DND-41 (cell line): ENCODE measurements around the gene ELL2.

Experiments
- ATAC-seq: fragments of 200-7000 bp; cut with Tn5 transposase; 3 replicates; pipeline ENCODE4 v1.9.1; 2021; ENCODE audit warnings: low read depth; ENCODE audit not compliant: insufficient read depth
- DNase-seq: peaks from one replicate; pipeline ENCODE4 v3.0.0-alpha.2; 2020
- H2AFZ ChIP-seq: 2 replicates; pipeline ENCODE4 v1.6.0; 2012; ENCODE audit warnings: low read depth, low read length
- H3K27ac ChIP-seq: 2 replicates; pipeline ENCODE4 v1.5.1; 2012; ENCODE audit warnings: low read length, inconsistent platforms
- H3K27me3 ChIP-seq: fragments of 200-600 bp; sonication (generic); 2 replicates; pipeline ENCODE4 v1.6.0; 2012; ENCODE audit warnings: low read length, mild to moderate bottlenecking, inconsistent platforms; ENCODE audit not compliant: insufficient read depth, poor library complexity
- H3K36me3 ChIP-seq: 2 replicates; pipeline ENCODE4 v1.5.1; 2012; ENCODE audit warnings: low read length, inconsistent platforms; ENCODE audit not compliant: insufficient read depth
- H3K4me1 ChIP-seq: 2 replicates; pipeline ENCODE4 v1.5.1; 2012; ENCODE audit warnings: mild to moderate bottlenecking, low read length; ENCODE audit not compliant: insufficient read depth
- H3K4me2 ChIP-seq: 2 replicates; pipeline ENCODE4 v1.6.0; 2012; ENCODE audit warnings: mild to moderate bottlenecking, moderate library complexity, low read length, inconsistent platforms; ENCODE audit not compliant: insufficient read depth
- H3K4me3 ChIP-seq, 2 experiments: fragments of 200-600 bp in 1 of 2; shearing (Covaris generic) in 1 of 2; 2 replicates each; pipeline ENCODE4 v1.5.1; 2012 to 2016; ENCODE audit warnings: inconsistent platforms in 2 of 2, low read length in 2 of 2, mild to moderate bottlenecking in 2 of 2, low read depth in 1 of 2, moderate library complexity in 1 of 2
- H3K79me2 ChIP-seq: 2 replicates; pipeline ENCODE4 v1.6.0; 2012; ENCODE audit warnings: low read length, inconsistent platforms; ENCODE audit not compliant: insufficient read depth
- H3K9ac ChIP-seq: 2 replicates; pipeline ENCODE4 v1.6.0; 2012; ENCODE audit warnings: low read depth, mild to moderate bottlenecking, inconsistent platforms, low read length, moderate library complexity
- H3K9me3 ChIP-seq: 2 replicates; pipeline ENCODE4 v1.5.1; 2012; ENCODE audit warnings: low read length, moderate library complexity, mild to moderate bottlenecking, inconsistent platforms; ENCODE audit not compliant: insufficient read depth, severe bottlenecking
- H4K20me1 ChIP-seq: 2 replicates; pipeline ENCODE4 v1.6.0; 2012; ENCODE audit warnings: low read length; ENCODE audit not compliant: insufficient read depth
- EZH2 ChIP-seq: IDR thresholded peaks from 3 replicates; pipeline ENCODE4 v1.6.1; 2012; ENCODE audit warnings: borderline replicate concordance, low read depth, mild to moderate bottlenecking, moderate library complexity, low read length, inconsistent platforms; ENCODE audit not compliant: severe bottlenecking
- TF ChIP-seq, protein P1 (sequence below): IDR thresholded peaks from 2 replicates; pipeline ENCODE4 v1.5.1; 2012; ENCODE audit warnings: borderline replicate concordance, low read length, moderate library complexity, mild to moderate bottlenecking; ENCODE audit not compliant: poor library complexity, severe bottlenecking; ENCODE audit errors: extremely low read depth

Gene ELL2

DNA sequence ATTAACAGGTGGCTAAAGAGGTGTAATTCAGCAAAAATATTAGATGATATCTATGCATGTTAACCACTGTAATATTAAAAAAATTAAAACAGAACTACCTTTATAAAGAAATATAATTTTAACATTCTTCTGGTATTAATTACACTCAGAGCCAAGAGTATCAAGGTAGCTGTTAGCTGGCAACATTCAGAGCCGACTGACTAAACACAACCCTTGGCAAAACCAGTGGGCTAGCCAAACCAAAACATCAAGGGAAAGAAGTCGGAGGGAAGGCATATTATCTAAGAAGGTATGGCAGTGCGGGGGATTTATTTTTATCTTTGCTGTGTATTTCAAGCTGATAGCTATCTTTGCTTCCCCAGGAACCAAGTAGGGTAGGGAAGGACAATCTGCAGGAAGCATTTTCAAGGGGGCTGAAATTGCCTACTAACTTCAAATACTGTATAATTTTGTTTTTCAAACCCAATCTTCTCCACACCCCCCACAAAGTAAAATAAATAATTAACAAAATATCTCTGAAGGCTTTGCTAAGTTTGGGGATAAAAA is 24.0 kb downstream of the ELL2 start:
- H3K4me1 ChIP-seq, result peaks cover 20% of the 10 kb centered on the region
- no peaks in the 10 kb centered on the region for H3K27me3 ChIP-seq
- no peak overlapping the region for H3K4me3 ChIP-seq

DNA sequence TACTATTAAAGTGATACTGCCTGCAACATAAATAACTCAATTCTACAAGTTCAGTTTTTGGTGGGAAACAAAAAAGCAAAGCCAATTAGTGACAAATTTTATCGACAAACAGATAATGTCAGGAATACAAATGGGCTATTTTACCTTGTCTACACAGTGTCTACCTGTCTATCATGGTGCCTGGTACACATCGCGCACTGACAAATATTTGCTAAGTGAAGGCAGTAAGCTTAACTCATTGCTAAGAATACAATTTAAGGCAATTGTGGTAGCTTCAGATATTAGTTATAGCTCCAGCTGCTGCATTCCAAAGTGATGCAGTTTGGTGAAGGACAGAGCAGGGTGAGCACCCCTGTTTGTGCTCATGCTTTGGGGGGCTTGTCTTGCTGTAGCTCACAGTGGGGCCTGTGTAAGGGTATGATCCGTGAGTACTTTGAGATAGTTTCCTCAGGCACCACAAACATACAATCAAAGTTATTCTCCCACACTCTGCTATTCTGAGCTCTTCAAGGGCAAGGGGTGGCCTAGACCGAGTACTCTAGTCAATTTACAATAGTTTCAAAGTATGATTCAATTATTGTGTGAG is 24.7 kb downstream of the ELL2 start:
- H3K36me3 ChIP-seq, result no peaks in the 10 kb centered on the region
- ATAC-seq (no peak), DNase-seq (no peak)
- no peaks in the 10 kb centered on the region for H3K79me2 ChIP-seq
- H3K27me3 ChIP-seq, result no peaks in the 10 kb centered on the region
- H3K4me3 ChIP-seq, result no peak overlapping the region
- no peak overlapping the region for H2AFZ ChIP-seq
- no peak overlapping the region for H3K9ac ChIP-seq
- H3K4me1 ChIP-seq, result peaks cover 20% of the 10 kb centered on the region
- H4K20me1 ChIP-seq, result no peaks in the 10 kb centered on the region
- no peak overlapping the region for H3K4me2 ChIP-seq
- H3K9me3 ChIP-seq, result no peaks in the 10 kb centered on the region
- TF ChIP-seq, protein P1, sequence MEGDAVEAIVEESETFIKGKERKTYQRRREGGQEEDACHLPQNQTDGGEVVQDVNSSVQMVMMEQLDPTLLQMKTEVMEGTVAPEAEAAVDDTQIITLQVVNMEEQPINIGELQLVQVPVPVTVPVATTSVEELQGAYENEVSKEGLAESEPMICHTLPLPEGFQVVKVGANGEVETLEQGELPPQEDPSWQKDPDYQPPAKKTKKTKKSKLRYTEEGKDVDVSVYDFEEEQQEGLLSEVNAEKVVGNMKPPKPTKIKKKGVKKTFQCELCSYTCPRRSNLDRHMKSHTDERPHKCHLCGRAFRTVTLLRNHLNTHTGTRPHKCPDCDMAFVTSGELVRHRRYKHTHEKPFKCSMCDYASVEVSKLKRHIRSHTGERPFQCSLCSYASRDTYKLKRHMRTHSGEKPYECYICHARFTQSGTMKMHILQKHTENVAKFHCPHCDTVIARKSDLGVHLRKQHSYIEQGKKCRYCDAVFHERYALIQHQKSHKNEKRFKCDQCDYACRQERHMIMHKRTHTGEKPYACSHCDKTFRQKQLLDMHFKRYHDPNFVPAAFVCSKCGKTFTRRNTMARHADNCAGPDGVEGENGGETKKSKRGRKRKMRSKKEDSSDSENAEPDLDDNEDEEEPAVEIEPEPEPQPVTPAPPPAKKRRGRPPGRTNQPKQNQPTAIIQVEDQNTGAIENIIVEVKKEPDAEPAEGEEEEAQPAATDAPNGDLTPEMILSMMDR, result no peak
- no peak for TF ChIP-seq EZH2
- H3K27ac ChIP-seq, result no peak overlapping the region

More for the DNA sequence above, 24.0 kb downstream of the ELL2 start:
- no peak overlapping the region for H3K27ac ChIP-seq
- TF ChIP-seq, protein P1, result no peak
- no peak for TF ChIP-seq EZH2
- DNase-seq (no peak), ATAC-seq (no peak)
- H2AFZ ChIP-seq, result no peak overlapping the region
- H3K4me2 ChIP-seq, result no peak overlapping the region
- H4K20me1 ChIP-seq, result no peaks in the 10 kb centered on the region
- H3K9me3 ChIP-seq, result no peaks in the 10 kb centered on the region
- H3K36me3 ChIP-seq, result no peaks in the 10 kb centered on the region
- no peaks in the 10 kb centered on the region for H3K79me2 ChIP-seq
- H3K9ac ChIP-seq, result no peak overlapping the region

DNA sequence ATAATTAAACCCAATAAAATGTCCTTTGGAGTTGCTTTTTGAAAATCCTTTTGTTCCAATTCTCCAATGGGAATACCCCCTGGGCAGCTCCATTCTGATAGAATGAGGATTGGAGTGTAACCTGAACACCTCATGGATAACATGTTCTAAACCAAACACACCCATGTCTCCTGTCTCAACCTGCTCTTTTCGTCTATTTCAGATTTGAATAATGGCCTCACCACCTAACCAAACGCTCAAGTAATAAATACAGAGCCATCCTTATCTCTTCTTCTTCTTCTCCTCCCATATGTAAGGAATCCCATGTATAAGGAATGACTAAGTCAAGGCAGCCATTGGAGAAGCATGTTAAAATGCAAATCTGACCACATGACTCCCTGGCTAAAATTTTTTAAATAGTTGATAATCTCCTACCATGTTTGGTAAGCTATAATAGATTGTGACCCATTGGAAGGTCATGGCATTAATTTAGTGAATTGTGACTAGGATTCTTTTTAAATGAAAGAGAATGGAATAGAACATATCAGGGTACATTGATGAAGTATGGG is 26.0 kb downstream of the ELL2 start:
- Histone ChIP-seq H3K9ac (no peak overlapping the region), H3K4me1 (peaks cover 25% of the 10 kb centered on the region), H2AFZ (no peak overlapping the region), H3K36me3 (no peaks in the 10 kb centered on the region), H3K9me3 (no peaks in the 10 kb centered on the region), H3K4me2 (no peak overlapping the region), H3K4me3 (no peak overlapping the region), H3K27me3 (no peaks in the 10 kb centered on the region), H4K20me1 (no peaks in the 10 kb centered on the region), H3K79me2 (no peaks in the 10 kb centered on the region), H3K27ac (no peak overlapping the region)
- TF ChIP-seq, protein P1, result no peak
- TF ChIP-seq EZH2, result no peak
- no peak for ATAC-seq
- DNase-seq, result no peak
